Body of pancreas (tissue), 4 donors: ENCODE measurements around the gene RAPGEF1.

Source experiments
- POLR2A ChIP-seq, 3 donors: fragments of 450-650 bp; IDR thresholded peaks; one replicate each; pipeline ENCODE4 v1.6.1; 2016; ENCODE audit warnings: antibody characterized with exemption in 3 of 3, mild to moderate bottlenecking in 2 of 3
- TF ChIP-seq, protein P1 (sequence below), 7 experiments: fragments of 450-650 bp in 4 of 7; fragments of 200-600 bp in 3 of 7; sonication (generic) in 3 of 7; IDR thresholded peaks; one replicate each; pipeline ENCODE4 v1.5.1; 2016 to 2019; ENCODE audit warnings: antibody characterized with exemption in 7 of 7

DNA sequence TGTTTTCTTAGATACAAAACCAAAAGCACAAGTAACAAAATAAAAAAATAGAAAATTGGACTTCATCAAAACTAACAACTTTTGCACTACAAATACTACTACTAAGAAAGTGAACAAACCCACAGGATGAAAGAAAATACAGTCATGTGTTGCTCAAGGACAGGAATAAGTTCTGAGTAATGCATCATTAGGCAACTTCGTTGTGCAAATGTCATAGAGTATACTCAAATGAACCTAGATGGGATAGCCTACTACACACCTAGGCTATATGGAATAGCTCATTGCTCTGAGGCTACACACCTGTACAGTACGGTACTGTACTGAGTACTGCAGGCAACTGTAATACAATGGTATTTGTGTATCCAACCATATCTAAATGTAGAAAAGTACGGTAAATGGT, 88.3 kb downstream of the RAPGEF1 start:
- TF ChIP-seq, protein P1, sequence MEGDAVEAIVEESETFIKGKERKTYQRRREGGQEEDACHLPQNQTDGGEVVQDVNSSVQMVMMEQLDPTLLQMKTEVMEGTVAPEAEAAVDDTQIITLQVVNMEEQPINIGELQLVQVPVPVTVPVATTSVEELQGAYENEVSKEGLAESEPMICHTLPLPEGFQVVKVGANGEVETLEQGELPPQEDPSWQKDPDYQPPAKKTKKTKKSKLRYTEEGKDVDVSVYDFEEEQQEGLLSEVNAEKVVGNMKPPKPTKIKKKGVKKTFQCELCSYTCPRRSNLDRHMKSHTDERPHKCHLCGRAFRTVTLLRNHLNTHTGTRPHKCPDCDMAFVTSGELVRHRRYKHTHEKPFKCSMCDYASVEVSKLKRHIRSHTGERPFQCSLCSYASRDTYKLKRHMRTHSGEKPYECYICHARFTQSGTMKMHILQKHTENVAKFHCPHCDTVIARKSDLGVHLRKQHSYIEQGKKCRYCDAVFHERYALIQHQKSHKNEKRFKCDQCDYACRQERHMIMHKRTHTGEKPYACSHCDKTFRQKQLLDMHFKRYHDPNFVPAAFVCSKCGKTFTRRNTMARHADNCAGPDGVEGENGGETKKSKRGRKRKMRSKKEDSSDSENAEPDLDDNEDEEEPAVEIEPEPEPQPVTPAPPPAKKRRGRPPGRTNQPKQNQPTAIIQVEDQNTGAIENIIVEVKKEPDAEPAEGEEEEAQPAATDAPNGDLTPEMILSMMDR (IDR thresholded peaks at IDR 0.05), result no peak
- peak in 1 of 3 donors; percentile 10 for TF ChIP-seq POLR2A (IDR thresholded peaks at IDR 0.05)
